OCI-LY1 (cell line): ENCODE data around the gene KLB.
A peak's percentile ranks its signal among the peaks of the same experiment; 100 is the strongest.
"Not testable (repeated sequence)": the region's sequence is repeated elsewhere in the genome, so short reads cannot be mapped to it uniquely, and the experiment has no call there.

Experiments
- H2AFZ ChIP-seq: fragments of 200-600 bp; sonication (generic), shearing (Covaris generic); 2 replicates; pipeline ENCODE4 v1.6.0; 2014; ENCODE audit warnings: antibody characterized with exemption, mild to moderate bottlenecking, low read length
- H3F3A ChIP-seq: fragments of 200-600 bp; sonication (generic), shearing (Covaris generic); 2 replicates; pipeline ENCODE4 v1.6.0; 2014; ENCODE audit warnings: mild to moderate bottlenecking, antibody characterized with exemption, low read length, moderate library complexity; ENCODE audit not compliant: insufficient read depth
- H3K27ac ChIP-seq: fragments of 200-600 bp; sonication (generic); 2 replicates; pipeline ENCODE4 v1.5.1; 2014; ENCODE audit warnings: low read length, mixed run types, mild to moderate bottlenecking, low read depth; ENCODE audit not compliant: poor library complexity, severe bottlenecking
- H3K27me3 ChIP-seq: fragments of 200-600 bp; sonication (generic); 2 replicates; pipeline ENCODE4 v1.6.0; 2014; ENCODE audit warnings: antibody characterized with exemption, mild to moderate bottlenecking, low read length, moderate library complexity; ENCODE audit not compliant: insufficient read depth
- H3K36me3 ChIP-seq: fragments of 200-600 bp; sonication (generic); 2 replicates; pipeline ENCODE4 v1.6.1; 2014; ENCODE audit warnings: mild to moderate bottlenecking, antibody characterized with exemption, low read length, moderate library complexity, mixed read lengths; ENCODE audit not compliant: insufficient read depth
- H3K4me1 ChIP-seq: fragments of 200-600 bp; sonication (generic); 2 replicates; pipeline ENCODE4 v1.5.1; 2014; ENCODE audit warnings: mild to moderate bottlenecking, low read length, moderate library complexity; ENCODE audit not compliant: insufficient read depth, severe bottlenecking
- H3K4me2 ChIP-seq: fragments of 200-600 bp; sonication (generic), shearing (Covaris generic); 2 replicates; pipeline ENCODE4 v1.6.1; 2014; ENCODE audit warnings: low read length
- H3K4me3 ChIP-seq: fragments of 200-600 bp; sonication (generic); 2 replicates; pipeline ENCODE4 v1.5.1; 2014; ENCODE audit warnings: low read length, low read depth, mild to moderate bottlenecking, mixed read lengths; ENCODE audit not compliant: poor library complexity, severe bottlenecking
- H3K79me2 ChIP-seq: fragments of 200-600 bp; shearing (Covaris generic); 2 replicates; pipeline ENCODE4 v1.6.1; 2016; ENCODE audit warnings: mixed run types, low read length, mixed read lengths; ENCODE audit not compliant: insufficient read depth
- H3K9ac ChIP-seq: fragments of 200-600 bp; sonication (generic), shearing (Covaris generic); 2 replicates; pipeline ENCODE4 v1.6.1; 2014; ENCODE audit warnings: mild to moderate bottlenecking, low read length, mixed read lengths
- H3K9me2 ChIP-seq: fragments of 200-600 bp; sonication (generic), shearing (Covaris generic); 2 replicates; pipeline ENCODE4 v1.6.1; 2014; ENCODE audit warnings: low read depth, mild to moderate bottlenecking, low read length, mixed read lengths
- H3K9me3 ChIP-seq: fragments of 200-600 bp; shearing (Covaris generic); 2 replicates; pipeline ENCODE4 v1.6.1; 2014; ENCODE audit warnings: low read length, mixed read lengths
- H4K20me1 ChIP-seq: fragments of 200-600 bp; sonication (generic), shearing (Covaris generic); 2 replicates; pipeline ENCODE4 v1.6.0; 2016; ENCODE audit warnings: mild to moderate bottlenecking, low read length; ENCODE audit not compliant: insufficient read depth
- CTCF ChIP-seq: fragments of 200-600 bp; sonication (generic), shearing (Covaris generic); IDR thresholded peaks from 2 replicates; pipeline ENCODE4 v1.5.1; 2017; ENCODE audit warnings: mild to moderate bottlenecking, antibody characterized with exemption, low read length, moderate library complexity, mixed read lengths
- EZH2 ChIP-seq: fragments of 200-600 bp; sonication (generic), shearing (Covaris generic); IDR thresholded peaks from 2 replicates; pipeline ENCODE4 v1.8.0; 2017; ENCODE audit warnings: borderline replicate concordance, mixed run types, mild to moderate bottlenecking, antibody characterized with exemption, low read length, moderate library complexity, mixed read lengths

The KLB gene

GRCh38 chr4:39406763-39407583 is at the start of gene KLB:
TSS of gene KLB (plus strand) at chr4:39406930. CDS start at chr4:39406950, 20 bp downstream.
- Histone ChIP-seq H3F3A (no peaks in the 10 kb centered on the region), H3K9me3 (no peaks in the 10 kb centered on the region), H2AFZ (no peak within 1 kb of the TSS), H3K4me2 (no peak within 1 kb of the TSS), H3K4me3 (no peak within 1 kb of the TSS), H3K27me3 (no peaks in the 10 kb centered on the region), H3K27ac (no peak within 1 kb of the TSS), H3K79me2 (no peaks in the 10 kb centered on the region), H3K4me1 (peaks cover 22% of the 10 kb centered on the region), H3K9ac (no peak within 1 kb of the TSS), H3K9me2 (no peaks in the 10 kb centered on the region), H4K20me1 (no peaks in the 10 kb centered on the region), H3K36me3 (no peaks in the 10 kb centered on the region)
- TF ChIP-seq EZH2 (no peak), CTCF (no peak)

GRCh38 chr4:39357002-39357401 is 49.7 kb upstream of the KLB start:
- Histone ChIP-seq H3K4me2 (peak overlapping the region; percentile 60), H4K20me1 (no peaks in the 10 kb centered on the region), H3K27me3 (no peaks in the 10 kb centered on the region), H3K79me2 (peaks cover 94% of the 10 kb centered on the region), H2AFZ (no peak overlapping the region), H3K27ac (peak overlapping the region; percentile 91), H3K9me3 (no peaks in the 10 kb centered on the region), H3K4me3 (peak overlapping the region; percentile 34), H3K4me1 (peaks cover 86% of the 10 kb centered on the region), H3K9ac (peak overlapping the region; percentile 53; the same call in 1 of the 2 replicates), H3K36me3 (peaks cover 8% of the 10 kb centered on the region; the same call in 1 of the 2 replicates), H3K9me2 (no peaks in the 10 kb centered on the region), H3F3A (peaks cover 10% of the 10 kb centered on the region)
- TF ChIP-seq EZH2 (no peak), CTCF (no peak)

GRCh38 chr4:39360611-39361010 is 46.1 kb upstream of the KLB start:
- not testable (repeated sequence) for H3K9me2 ChIP-seq, H3K9me3 ChIP-seq, H3K36me3 ChIP-seq, H4K20me1 ChIP-seq, H3K4me3 ChIP-seq, H2AFZ ChIP-seq, H3K27me3 ChIP-seq, H3K9ac ChIP-seq
- peak overlapping the region; percentile 64 for H3K27ac ChIP-seq
- 0 out of 2 replicates have a peak overlapping the region, but pooled peaks have one; percentile 7 for H3K4me2 ChIP-seq
- H3K4me1 ChIP-seq = peaks cover 83% of the 10 kb centered on the region
- peaks cover 95% of the 10 kb centered on the region for H3K79me2 ChIP-seq
- peaks cover 10% of the 10 kb centered on the region for H3F3A ChIP-seq
